ENCODE data around the gene ZNF284. TPM values are rescaled to one million over a fixed set of nuclear protein-coding genes. Genes with fewer than 3 reads are reported as not detected.
A peak's percentile ranks its signal among the peaks of the same experiment; 100 is the strongest.

The ZNF284 gene
- total RNA-seq, 1 donor from 2014 or later = 5.3 TPM

DNA sequence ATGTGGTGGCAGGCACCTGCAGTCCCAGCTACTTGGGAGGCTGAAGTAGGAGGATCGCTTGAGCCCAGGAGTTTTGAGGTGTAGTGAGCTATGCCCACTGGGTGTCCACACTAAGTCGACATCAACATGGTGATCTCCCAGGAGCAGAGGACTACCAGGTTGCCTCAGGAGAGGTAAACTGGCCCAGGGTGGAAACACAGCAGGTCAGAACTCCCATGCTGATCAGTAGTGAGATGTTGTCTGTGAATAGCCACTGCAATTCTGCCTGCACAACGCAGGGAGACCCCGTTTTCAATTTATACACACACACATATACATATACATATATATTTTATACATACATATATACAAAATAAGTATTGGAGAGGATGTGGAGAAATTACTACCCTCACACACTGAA, 20.1 kb downstream of the ZNF284 start:
- no peaks in the 10 kb centered on the region for H3K9me3 Mint-ChIP-seq
- no peak overlapping the region for H3K27ac Mint-ChIP-seq
- DNase-seq (ENCODE audit: low spot score in 2 of 2, unreplicated experiment in 2 of 2) = no peak
- H3K4me1 Mint-ChIP-seq = peaks cover 11% of the 10 kb centered on the region
- H3K4me3 Mint-ChIP-seq = no peak overlapping the region
- TF ChIP-seq, protein P1, sequence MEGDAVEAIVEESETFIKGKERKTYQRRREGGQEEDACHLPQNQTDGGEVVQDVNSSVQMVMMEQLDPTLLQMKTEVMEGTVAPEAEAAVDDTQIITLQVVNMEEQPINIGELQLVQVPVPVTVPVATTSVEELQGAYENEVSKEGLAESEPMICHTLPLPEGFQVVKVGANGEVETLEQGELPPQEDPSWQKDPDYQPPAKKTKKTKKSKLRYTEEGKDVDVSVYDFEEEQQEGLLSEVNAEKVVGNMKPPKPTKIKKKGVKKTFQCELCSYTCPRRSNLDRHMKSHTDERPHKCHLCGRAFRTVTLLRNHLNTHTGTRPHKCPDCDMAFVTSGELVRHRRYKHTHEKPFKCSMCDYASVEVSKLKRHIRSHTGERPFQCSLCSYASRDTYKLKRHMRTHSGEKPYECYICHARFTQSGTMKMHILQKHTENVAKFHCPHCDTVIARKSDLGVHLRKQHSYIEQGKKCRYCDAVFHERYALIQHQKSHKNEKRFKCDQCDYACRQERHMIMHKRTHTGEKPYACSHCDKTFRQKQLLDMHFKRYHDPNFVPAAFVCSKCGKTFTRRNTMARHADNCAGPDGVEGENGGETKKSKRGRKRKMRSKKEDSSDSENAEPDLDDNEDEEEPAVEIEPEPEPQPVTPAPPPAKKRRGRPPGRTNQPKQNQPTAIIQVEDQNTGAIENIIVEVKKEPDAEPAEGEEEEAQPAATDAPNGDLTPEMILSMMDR (IDR thresholded peaks at IDR 0.05; ENCODE audit: unreplicated experiment) = no peak
- peaks cover 4% of the 10 kb centered on the region for H3K27me3 Mint-ChIP-seq (ENCODE audit: low read depth)
- peaks cover 14% of the 10 kb centered on the region for H3K36me3 Mint-ChIP-seq

DNA sequence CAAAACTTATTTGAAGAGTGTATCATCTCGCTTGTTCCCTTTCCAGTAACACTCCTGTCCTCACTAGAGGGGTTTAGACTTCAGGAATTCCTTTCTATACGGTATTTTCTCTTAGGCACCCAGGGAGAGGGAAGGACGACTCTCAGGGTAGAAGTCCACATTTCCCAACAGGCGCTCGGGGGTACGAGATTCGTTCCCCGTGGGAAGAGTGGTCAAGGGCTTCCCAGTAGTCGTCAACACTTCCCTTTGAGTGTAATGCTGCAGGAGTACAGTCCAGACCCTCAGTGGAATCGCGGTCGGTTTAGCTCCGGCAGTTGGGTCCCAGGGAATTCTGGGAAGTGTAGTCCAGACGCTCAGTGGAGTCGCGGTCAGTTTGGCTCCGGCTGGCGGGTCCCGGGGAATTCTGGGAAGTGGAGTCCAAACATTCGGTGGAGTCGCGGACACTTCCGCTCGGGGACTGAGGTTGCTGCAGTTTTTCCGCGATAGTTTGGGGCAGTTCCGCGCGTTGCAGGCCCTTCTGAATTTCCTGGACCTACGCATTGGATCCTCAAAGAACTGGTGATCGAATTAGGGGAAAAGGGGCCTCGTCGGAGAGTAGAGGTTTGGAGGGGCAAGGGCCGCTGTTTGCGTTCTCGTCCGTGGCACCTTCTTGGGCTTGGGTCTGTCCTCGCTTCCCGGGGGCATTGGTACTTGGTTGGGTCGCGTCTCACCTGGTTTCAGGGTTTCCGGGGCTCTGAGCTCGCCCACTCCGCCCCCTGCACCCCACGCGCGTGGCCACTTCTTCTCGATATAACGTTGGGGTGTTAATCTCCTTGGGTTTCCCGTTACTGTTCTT, 22.2 kb downstream of the ZNF284 start, which contains the start of gene ZNF224:
TSS of gene ZNF224 (plus strand) at position 431 of the 835 bp plus-strand sequence. CDS start 3,513 bp downstream, outside the sequence.
- TF ChIP-seq, protein P1 (IDR thresholded peaks at IDR 0.05; ENCODE audit: unreplicated experiment) = no peak
- H3K4me3 Mint-ChIP-seq = peak within 1 kb of the TSS; percentile 99
- H3K36me3 Mint-ChIP-seq = peaks cover 22% of the 10 kb centered on the region
- DNase-seq (ENCODE audit: low spot score in 2 of 2, unreplicated experiment in 2 of 2) = peak; percentile 77 to 87
- peak within 1 kb of the TSS; percentile 92 for H3K27ac Mint-ChIP-seq
- H3K4me1 Mint-ChIP-seq = peaks cover 11% of the 10 kb centered on the region
- H3K9me3 Mint-ChIP-seq = no peaks in the 10 kb centered on the region
- H3K27me3 Mint-ChIP-seq (ENCODE audit: low read depth) = peaks cover 4% of the 10 kb centered on the region

DNA sequence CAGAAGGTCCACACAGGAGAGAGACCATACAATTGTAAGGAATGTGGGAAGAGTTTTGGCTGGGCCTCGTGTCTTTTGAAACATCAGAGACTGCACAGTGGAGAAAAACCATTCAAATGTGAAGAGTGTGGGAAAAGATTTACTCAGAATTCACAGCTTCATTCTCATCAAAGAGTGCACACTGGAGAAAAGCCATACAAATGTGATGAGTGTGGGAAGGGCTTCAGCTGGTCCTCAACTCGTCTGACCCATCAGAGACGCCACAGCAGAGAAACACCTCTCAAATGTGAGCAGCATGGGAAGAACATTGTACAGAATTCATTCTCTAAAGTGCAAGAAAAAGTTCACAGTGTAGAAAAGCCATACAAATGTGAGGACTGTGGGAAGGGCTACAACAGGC, 35.8 kb downstream of the ZNF284 start:
- Mint-ChIP-seq H3K36me3 (peaks cover 78% of the 10 kb centered on the region), H3K9me3 (peaks cover 71% of the 10 kb centered on the region)
- TF ChIP-seq, protein P1 (IDR thresholded peaks at IDR 0.05; ENCODE audit: unreplicated experiment) = no peak

DNA sequence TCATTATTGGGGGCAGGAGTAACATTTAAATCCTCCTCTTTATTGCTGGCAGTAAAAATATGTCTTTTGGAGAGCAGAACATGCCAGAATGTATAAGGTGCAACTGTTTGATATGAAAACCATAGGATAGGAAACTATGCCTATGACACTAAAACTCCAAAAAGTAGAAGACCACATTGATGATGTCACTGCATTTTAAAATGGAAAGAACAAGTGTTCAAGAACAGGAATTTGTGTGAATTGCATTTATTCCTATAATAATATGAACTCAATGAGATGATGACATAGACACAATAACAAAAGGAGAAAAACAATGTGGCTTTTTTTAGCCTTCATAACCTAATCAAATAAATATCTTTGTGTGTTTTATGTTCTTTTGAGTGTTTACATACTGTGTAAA, 37.5 kb downstream of the ZNF284 start:
- Mint-ChIP-seq H3K9me3 (peaks cover 60% of the 10 kb centered on the region), H3K36me3 (peaks cover 61% of the 10 kb centered on the region), H3K4me3 (no peak overlapping the region), H3K4me1 (peaks cover 13% of the 10 kb centered on the region), H3K27me3 (ENCODE audit: low read depth) (no peaks in the 10 kb centered on the region), H3K27ac (no peak overlapping the region)
- no peak for DNase-seq (ENCODE audit: low spot score in 2 of 2, unreplicated experiment in 2 of 2)
- TF ChIP-seq, protein P1 (IDR thresholded peaks at IDR 0.05; ENCODE audit: unreplicated experiment) = no peak

More for the DNA sequence above, 35.8 kb downstream of the ZNF284 start:
- DNase-seq (ENCODE audit: low spot score in 2 of 2, unreplicated experiment in 2 of 2) = no peak
- Mint-ChIP-seq H3K27ac (no peak overlapping the region), H3K27me3 (ENCODE audit: low read depth) (no peaks in the 10 kb centered on the region), H3K4me3 (no peak overlapping the region), H3K4me1 (peaks cover 7% of the 10 kb centered on the region)

DNA sequence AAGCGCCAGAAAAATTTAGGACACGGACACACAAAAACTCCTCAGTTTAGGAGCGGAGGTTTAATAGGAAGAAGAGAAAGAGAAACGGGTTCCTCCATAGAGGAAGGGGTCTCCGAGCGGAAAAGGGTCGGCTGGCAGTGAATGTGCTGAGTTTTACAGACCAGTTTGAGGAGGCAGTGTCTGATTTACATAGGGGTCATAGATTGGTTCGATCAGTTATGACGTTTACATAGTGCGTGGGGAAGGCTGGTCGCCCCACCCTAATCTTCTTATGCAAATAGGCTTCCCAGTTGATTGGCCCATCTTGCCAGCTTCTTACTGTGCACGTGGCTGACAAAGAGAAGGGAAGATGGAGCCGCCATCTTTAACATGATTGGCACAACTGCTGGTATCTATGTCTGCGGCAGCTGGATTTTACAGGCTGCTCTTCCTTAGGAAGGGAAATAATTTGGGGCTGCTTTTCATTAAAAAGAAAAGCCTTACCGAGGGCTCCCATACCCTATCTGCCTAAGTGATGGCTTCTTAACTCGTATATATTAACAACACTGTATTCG, 40.0 kb downstream of the ZNF284 start:
- H3K4me1 Mint-ChIP-seq = peaks cover 20% of the 10 kb centered on the region
- H3K27me3 Mint-ChIP-seq (ENCODE audit: low read depth) = no peaks in the 10 kb centered on the region
- H3K4me3 Mint-ChIP-seq = peak overlapping the region; percentile 97
- TF ChIP-seq, protein P1 (IDR thresholded peaks at IDR 0.05; ENCODE audit: unreplicated experiment) = no peak
- H3K36me3 Mint-ChIP-seq = peaks cover 45% of the 10 kb centered on the region
- DNase-seq (ENCODE audit: low spot score in 2 of 2, unreplicated experiment in 2 of 2) = no peak
- H3K27ac Mint-ChIP-seq = peak overlapping the region; percentile 82
- H3K9me3 Mint-ChIP-seq = peaks cover 41% of the 10 kb centered on the region
